Measurements from ENCODE around the gene PKD2. TPM values are rescaled to one million over a fixed set of nuclear protein-coding genes. Genes with fewer than 3 reads are reported as not detected.

PKD2 gene
- total RNA-seq, 1 experiment from 2014 or later: 38.4 TPM

DNA sequence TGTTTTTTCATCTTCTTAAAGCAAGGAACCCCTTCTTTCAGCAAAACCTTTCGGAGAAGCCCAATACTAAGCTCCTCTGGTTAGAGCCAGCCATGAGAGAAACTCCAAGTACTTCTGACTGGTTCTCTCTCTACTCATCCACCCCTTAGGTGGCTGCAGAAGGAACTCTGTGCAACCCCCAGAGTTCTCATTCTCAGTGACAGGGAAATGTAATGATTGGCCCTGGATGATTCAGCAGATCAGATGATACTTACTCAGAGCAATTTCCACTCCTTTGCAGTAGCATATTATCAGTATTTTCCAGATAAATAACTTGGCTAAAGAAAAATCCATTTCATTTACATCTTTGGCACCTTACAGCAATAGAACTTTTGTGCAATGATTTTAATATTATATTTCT is 28.8 kb upstream of the PKD2 start:
- Histone ChIP-seq H2BK15ac (ENCODE audit: low read depth, low read length) (no peak overlapping the region), H4K8ac (replicated peaks; ENCODE audit: insufficient read length, low read depth, low read length) (no peak overlapping the region), H2AFZ (ENCODE audit: low read length) (peak overlapping the region; percentile 16), H3K79me2 (ENCODE audit: insufficient read depth, low read length) (no peaks in the 10 kb centered on the region), H3K9ac (ENCODE audit: extremely low read depth, insufficient read length, low read length) (no peak overlapping the region), H3K56ac (ENCODE audit: insufficient read length, low read depth, low read length) (no peak overlapping the region), H3T11ph (ENCODE audit: low read length) (no peak overlapping the region), H3K4me1 (ENCODE audit: insufficient read depth, low read length) (no peaks in the 10 kb centered on the region), H2BK12ac (ENCODE audit: insufficient read length, low read depth, low read length) (no peak overlapping the region), H3K14ac (ENCODE audit: insufficient read depth, low read length) (no peak overlapping the region), H3K9me3 (ENCODE audit: control insufficient read depth, low read depth, low read length) (no peaks in the 10 kb centered on the region), H3K4me2 (ENCODE audit: insufficient read depth, insufficient read length, low read length) (no peak overlapping the region), H3K79me1 (ENCODE audit: insufficient read depth, low read depth, low read length, poor library complexity, severe bottlenecking) (no peaks in the 10 kb centered on the region), H3K27ac (ENCODE audit: insufficient read length, low read depth, low read length) (no peak overlapping the region), H3K27me3 (ENCODE audit: insufficient read depth, low read length) (no peaks in the 10 kb centered on the region), H3K23ac (ENCODE audit: insufficient read length, low read depth, low read length) (no peak overlapping the region), H3K18ac (ENCODE audit: insufficient read length, low read depth, low read length) (no peak overlapping the region), H4K5ac (ENCODE audit: insufficient read length, low read depth, low read length) (no peak overlapping the region), H4K91ac (ENCODE audit: insufficient read length, low read depth, low read length) (no peak overlapping the region), H4K20me1 (ENCODE audit: control insufficient read depth, insufficient read depth, insufficient read length) (no peaks in the 10 kb centered on the region), H2AK5ac (ENCODE audit: insufficient read length, low read length) (no peak overlapping the region), H2BK5ac (ENCODE audit: insufficient read length, low read length) (no peak overlapping the region), H2BK20ac (ENCODE audit: low read depth, low read length, poor library complexity, severe bottlenecking) (no peak overlapping the region), H3K4ac (ENCODE audit: low read depth, low read length) (no peak overlapping the region), H2BK120ac (ENCODE audit: low read depth, low read length, poor library complexity, severe bottlenecking) (no peak overlapping the region), H3K23me2 (ENCODE audit: insufficient read length, low read depth, low read length, poor library complexity, severe bottlenecking) (no peaks in the 10 kb centered on the region)
- Mint-ChIP-seq H3K27ac (no peak overlapping the region), H3K9me3 (no peaks in the 10 kb centered on the region), H3K4me1 (peaks cover 17 to 24% of the 10 kb centered on the region in 2 experiments), H3K27me3 (ENCODE audit: low read depth) (no peaks in the 10 kb centered on the region), H3K4me3 (no peak overlapping the region), H3K36me3 (ENCODE audit: insufficient read depth in 1 of 3, low read depth in 3 of 3) (peaks cover 0 to 8% (median 2%) of the 10 kb centered on the region in 3 experiments; a peak in 4 of 7 replicates)
- no CpG with 5 or more reads among the region's 1 CpG for WGBS (ENCODE audit: extremely low coverage, insufficient read length, low lambda C conversion rate)
- TF ChIP-seq, protein P1, sequence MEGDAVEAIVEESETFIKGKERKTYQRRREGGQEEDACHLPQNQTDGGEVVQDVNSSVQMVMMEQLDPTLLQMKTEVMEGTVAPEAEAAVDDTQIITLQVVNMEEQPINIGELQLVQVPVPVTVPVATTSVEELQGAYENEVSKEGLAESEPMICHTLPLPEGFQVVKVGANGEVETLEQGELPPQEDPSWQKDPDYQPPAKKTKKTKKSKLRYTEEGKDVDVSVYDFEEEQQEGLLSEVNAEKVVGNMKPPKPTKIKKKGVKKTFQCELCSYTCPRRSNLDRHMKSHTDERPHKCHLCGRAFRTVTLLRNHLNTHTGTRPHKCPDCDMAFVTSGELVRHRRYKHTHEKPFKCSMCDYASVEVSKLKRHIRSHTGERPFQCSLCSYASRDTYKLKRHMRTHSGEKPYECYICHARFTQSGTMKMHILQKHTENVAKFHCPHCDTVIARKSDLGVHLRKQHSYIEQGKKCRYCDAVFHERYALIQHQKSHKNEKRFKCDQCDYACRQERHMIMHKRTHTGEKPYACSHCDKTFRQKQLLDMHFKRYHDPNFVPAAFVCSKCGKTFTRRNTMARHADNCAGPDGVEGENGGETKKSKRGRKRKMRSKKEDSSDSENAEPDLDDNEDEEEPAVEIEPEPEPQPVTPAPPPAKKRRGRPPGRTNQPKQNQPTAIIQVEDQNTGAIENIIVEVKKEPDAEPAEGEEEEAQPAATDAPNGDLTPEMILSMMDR (conservative IDR thresholded peaks at IDR 0.05): no peak
- DNase-seq: no peak
